Prostate gland (tissue), 2 donors: ENCODE results near the gene PLBD2.

ENCODE experiments used
- CTCF ChIP-seq, 4 experiments: fragments of 200-600 bp in 2 of 4; fragments of 450-650 bp in 2 of 4; sonication (generic) in 2 of 4; IDR thresholded peaks; 1 replicate in 3 of 4; 2 replicates in 1 of 4; pipeline ENCODE4 v1.5.1; 2016 to 2019; ENCODE audit warnings: antibody characterized with exemption in 4 of 4, mild to moderate bottlenecking in 2 of 4, moderate library complexity in 2 of 4
- POLR2AphosphoS5 ChIP-seq: sonication (generic); formaldehyde crosslinking; IDR thresholded peaks from one replicate; pipeline ENCODE4 v1.6.1; 2017; ENCODE audit warnings: antibody characterized with exemption

- no peak for TF ChIP-seq CTCF (IDR thresholded peaks at IDR 0.05)
- no peak for TF ChIP-seq POLR2AphosphoS5
These were observed 79.3 kb downstream of the PLBD2 start for GRCh38 chr12:113437729-113438100.
